ENCODE results near the gene GON7.

GON7 gene

GRCh38 chr14:93156693-93157369 is 50.0 kb downstream of the GON7 start:
- no peak for DNase-seq

GRCh38 chr14:93155667-93156066 is 51.2 kb downstream of the GON7 start:
- DNase-seq, result no peak

GRCh38 chr14:93153121-93153520 is 53.7 kb downstream of the GON7 start:
- DNase-seq, result no peak
